T-helper 2 cell treated with Interferon-gamma antibody and Interleukin-4, amounts not matched to agents 100 ng/mL and 5 ng/mL, for 36 hours (primary cell): ENCODE results near the gene METAP1. TPM values are rescaled to one million over a fixed set of nuclear protein-coding genes. Genes with fewer than 3 reads are reported as not detected.
"Not testable (repeated sequence)": the region's sequence is repeated elsewhere in the genome, so short reads cannot be mapped to it uniquely, and the experiment has no call there.

Experiments
- intact Hi-C: fragments of 100-400 bp; cut with micrococcal nuclease; formaldehyde crosslinking; loops from one replicate; pipeline ENCODE4 v1.15.1; 2023
- total RNA-seq: library from RNA; stranded (reverse); gene quantifications from 2 replicates; pipeline ENCODE4 v1.2.3, GENCODE V29; 2022

Gene METAP1
- total RNA-seq, 1 donor from 2014 or later, result 62.0 TPM

DNA sequence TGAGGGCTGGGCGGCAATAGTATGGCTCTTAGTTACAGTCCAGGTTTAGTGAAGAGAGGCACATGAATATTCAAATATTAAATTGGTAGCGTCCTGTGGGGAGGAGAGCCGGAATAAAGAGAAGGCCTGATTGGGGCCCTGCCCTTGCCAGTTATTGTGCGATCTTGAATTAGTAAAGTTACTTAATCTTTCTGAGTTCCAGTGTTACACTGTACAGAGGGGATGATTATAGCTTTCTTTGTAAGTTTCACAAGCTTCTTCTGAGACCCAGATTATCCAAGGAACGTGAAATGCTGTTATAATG, 1.2 kb downstream of the METAP1 start:
- intact Hi-C loops, result loop anchor here (5.0 kb wide), 2 partner anchors 394 to 549 kb away; no protein-coding TSS in a partner anchor

DNA sequence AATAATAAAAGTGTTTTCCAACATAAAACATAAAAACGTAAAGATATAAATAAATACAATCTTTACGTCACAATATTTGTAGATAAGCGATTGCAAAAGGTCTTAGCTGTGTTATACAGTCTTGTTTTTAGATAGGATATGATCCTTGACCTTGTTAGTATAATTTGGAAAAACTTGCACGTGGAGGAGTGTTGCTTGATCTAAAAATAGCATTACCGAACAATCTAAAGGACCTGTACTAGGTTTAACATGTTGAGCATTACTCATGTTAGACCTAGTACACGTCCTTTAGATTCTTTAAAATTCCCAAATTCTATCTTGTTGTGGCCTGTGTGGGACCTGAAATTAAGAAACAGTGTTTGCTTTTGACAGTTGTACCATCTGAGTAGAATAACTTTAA, 1.6 kb downstream of the METAP1 start:
- intact Hi-C loops, result loop anchor here (5.0 kb wide), 2 partner anchors 395 to 550 kb away; no protein-coding TSS in a partner anchor

DNA sequence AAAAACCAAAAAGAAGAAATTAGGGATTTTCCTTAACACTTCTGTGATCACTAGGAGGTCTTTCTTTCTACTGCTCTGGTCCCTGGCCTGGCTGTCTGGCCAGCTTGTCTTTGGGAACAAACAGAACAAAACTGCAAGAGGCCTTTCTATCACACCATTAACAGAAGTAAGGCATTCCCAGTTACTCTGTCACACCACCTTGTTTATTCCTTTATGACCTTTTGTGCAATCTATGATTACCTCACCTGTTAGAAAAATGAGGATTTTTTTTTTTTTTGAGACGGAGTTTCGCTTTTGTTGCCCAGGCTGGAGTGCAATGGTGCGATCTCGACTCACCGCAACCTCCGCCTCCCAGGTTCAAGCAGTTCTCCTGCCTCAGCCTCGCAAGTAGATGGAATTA, 3.0 kb downstream of the METAP1 start:
- intact Hi-C loops, result loop anchor here (5.0 kb wide), 2 partner anchors 396 to 551 kb away; no protein-coding TSS in a partner anchor

DNA sequence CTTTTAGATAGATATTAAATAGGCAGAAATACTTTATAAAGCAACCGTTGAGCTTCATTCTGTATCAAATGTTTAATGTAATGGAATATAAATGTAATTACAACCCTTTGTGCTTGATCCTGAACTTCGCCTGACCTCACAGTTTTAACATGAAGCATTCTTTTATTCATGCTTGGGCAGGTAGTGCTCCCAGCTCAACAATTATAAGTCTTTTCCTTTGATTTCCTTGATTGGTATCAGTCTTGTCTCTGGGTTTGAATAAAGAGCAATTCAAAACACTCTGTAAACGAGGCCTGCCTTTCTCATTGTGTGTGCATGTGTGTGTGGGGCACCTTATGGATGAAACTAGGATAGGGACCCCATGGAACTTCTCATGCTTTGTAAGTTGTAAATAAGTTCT, 6.8 kb downstream of the METAP1 start:
- intact Hi-C loops, result no loop called here

DNA sequence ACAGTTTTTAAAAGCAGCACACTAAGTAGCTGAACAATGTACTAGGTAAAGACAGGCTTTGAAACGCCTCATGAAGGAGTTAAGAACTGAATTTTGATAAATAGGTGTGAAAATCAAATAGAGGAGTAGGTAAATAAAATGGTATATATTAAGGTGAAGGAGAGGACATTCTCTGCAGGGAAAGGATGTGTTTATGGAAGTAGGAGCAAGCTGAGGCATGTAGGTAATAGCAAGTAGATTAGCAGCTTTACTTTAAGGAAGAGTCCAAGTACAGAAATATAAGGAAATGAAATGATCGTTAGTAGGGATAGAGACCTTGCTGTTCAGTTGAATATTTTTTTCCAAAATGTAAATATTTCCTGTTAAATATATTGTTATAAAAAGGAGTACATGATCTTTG, 12.5 kb downstream of the METAP1 start:
- intact Hi-C loops, result no loop called here

DNA sequence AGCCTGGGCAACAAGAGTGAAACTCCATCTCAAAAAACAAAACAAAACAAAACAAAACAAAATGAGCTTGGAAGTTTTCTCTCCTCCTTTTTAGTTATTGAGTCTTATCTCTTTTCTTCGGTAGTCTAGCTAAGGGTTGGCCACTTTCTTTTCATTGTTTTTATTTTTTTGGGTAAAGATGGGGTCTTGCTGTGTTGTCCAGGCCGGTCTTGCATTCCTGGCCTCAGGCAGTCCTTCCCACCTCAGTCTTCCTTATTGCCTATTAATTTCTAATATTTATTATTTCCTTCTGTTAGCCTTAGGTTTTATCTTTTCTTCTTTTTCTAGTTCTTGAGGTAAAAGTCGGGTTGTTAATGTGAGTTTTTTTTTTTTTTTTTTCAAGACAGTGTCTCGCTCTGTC, 16.4 kb downstream of the METAP1 start:
- intact Hi-C loops, result no loop called here

DNA sequence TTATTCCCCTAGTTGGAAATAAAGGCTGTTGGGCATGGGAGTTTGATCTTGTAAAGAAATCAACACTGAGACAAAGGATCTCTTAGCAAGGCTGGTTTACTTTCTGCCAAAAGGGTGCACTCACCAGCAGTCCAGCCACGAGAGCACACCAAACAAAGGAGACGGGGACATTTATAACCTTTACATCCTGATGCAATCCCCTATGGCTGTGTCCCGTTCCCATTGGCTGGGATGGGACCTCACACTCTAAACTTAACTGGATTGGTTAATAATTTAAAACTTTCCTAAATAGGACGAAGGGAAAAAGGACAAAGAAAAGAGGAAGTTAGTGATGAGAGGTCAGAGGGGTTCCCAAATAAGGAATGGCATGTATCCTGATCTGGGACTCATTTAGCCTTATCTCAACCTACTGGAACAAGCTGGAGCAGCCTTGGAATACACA, 17.9 kb downstream of the METAP1 start:
- intact Hi-C loops, result no loop called here

DNA sequence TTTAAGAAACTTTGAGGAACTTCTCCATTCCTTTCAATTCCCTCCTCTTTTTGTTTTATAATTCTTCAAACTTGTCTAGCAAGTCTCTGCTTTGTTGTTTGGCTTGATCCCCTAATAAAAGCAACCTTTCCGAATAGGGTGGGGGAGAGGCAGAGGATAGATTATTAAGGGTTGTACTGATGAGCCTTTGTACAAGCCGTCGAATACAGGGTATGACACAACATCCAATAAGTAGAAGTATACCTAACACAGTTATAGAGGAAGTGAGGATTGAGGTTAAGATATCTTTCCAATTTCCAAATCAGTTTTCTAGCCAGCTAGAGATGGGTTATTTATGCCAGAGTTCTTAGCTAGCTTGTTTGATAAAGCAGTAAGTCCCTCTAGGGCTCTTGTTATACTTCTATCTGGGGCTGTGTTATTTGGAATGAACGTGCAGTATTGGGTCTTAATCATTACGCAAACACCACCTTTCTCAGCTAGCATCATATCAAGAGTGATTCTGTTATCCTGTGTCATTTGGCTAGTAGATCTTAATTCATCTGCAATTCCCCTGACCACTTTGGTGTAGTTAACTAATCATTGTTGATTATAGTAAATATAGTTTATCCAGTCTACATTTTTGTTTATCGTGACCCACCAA, 18.5 kb downstream of the METAP1 start:
- intact Hi-C loops, result no loop called here

DNA sequence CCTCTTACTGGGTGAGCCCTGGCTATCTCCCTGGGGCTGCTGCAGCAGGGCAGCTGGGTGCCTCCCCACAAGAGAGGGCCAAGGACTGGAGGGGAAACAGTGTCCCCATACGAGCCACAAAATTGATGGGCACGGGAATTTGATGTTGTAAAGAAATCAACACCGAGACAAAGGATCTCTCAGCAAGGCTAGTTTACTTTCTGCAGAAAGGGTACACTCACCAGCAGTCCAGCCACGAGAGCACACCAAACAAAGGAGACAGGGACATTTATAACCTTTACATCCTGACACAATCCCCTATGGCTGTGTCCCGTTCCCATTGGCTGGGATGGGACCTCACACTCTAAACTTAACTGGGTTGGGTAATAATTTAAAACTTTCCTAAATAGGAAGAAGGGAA, 25.9 kb downstream of the METAP1 start:
- intact Hi-C loops, result no loop called here

DNA sequence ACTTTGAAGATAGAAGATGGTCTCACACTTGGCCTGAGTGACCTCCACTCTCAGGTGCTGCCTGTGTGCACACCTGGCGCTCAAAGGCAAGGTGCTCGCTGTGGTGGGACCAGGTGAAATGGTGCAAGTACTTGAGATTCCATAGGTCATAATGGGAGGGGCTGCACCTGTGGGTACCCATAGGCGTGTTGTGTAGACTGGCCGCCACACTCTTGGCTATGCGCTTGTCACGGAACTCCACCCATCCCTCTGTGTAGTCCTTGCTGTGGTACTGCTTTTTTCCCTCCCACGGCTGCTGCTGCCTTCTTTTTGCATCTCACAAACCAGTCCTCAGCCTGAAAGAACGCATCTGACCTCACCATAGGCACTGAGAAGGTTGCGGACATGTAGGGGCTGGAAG, 27.0 kb downstream of the METAP1 start:
- intact Hi-C loops, result no loop called here

DNA sequence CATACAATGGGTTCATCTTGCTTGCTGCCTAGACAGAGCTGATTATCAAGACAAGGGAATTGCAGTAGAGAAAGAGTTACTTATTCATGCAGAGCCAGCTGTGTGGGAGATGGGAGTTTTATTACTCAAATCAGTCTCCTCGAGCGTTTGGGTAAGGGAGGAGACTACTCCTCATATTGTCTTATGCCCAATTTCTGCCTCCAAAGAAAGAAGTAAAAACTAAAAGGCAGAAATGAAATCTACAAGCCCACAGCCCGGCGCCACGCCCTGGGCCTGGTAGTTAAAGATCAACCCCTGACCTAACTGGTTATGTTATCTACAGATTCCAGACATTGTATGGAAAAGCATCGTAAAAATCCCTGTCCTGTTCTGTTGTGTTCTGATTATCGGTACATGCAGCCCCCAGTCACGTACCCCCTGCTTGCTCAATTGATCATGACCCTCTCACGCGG, 28.3 kb downstream of the METAP1 start:
- intact Hi-C loops, result not testable (repeated sequence)

DNA sequence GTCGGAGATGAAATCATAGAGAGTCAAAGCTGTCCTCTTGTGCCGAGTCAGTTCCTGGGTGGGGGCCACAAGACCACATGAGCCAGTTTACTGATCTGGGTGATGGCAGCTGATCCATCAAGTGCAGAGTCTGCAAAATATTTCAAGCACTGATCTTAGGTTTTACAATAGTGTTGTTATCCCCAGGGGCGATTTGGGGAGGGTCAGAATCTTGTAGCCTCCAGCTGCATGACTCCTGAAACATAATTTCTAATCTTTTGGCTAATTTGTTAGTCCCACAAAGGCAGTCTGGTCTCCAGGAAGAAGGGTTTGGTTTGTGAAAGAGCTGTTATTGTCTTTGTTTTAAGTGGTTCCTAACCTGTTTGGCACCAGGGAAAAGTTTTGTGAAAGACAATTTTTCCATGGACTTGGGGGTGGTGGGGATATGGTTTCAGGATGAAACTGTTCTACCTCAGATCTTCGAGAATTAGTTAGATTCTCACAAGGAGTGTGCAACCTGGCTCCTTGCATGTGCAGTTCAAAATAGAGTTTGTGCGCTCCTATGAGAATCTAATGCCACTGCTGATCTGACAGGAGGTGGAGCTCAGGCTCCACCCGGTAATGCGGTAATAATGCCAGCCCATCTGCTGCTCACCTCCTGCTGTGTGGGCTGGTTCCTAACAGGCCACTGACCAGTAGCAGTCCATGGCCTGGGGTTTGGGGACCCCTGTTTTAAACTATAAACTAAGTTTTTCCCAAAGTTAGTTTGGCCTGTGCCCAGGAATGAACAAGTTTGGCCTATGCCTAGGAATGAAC, 29.2 kb downstream of the METAP1 start:
- intact Hi-C loops, result no loop called here

DNA sequence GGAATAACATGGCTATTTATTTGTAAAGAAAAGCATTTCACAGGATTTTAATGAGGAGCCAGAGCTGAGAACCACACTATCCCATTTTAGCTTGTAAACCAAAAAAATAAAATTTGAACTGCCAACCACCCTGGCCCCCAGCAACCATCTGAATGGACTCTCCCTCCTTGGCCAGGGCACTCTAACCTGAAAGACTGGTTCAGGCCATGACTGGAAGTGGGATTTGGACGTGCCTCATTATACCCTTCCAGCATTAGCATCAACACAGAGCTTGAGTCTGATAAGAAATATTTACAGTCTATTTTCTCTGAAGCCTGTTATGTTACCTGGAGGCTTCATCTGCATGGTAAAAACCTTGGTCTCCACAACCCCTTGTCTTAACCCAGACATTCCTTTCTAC, 30.0 kb downstream of the METAP1 start:
- intact Hi-C loops, result no loop called here

DNA sequence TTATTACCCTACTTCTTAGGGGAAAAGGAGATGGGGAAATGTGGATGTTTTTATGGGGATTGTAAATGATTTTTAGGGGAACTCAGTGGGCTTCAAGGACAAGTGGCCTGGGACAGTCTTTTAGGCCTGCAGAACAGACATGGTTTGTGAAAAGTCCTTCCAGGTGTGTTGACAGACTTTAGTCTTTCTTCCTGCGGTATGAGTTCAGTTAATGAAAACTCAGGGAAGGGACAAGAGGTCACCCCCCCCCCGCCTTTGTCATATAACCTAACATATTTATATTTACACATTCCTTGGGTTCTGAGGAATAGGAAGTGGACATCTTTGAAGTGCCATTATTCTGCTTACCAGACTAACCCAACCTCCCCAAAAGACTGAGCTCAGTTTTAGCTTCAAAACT, 31.8 kb downstream of the METAP1 start:
- intact Hi-C loops, result no loop called here

DNA sequence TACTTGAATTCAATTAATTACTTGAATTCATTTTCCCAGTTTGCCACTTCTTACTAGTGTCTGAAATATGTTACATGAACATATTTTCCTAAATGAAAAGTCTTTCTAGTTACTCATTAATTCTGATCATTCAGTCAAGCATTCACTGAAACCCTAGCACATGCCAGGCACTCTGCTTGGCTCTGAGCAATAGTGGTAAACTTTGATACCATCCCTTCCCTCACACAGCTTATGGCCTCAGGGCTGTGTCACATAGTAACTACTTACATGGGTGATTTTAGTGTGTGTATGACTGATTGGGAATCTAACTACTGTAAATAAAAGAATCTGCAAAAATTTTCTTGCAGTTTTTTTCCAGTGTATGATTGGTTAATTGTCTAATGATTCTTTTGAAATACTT, 32.7 kb downstream of the METAP1 start:
- intact Hi-C loops, result no loop called here

DNA sequence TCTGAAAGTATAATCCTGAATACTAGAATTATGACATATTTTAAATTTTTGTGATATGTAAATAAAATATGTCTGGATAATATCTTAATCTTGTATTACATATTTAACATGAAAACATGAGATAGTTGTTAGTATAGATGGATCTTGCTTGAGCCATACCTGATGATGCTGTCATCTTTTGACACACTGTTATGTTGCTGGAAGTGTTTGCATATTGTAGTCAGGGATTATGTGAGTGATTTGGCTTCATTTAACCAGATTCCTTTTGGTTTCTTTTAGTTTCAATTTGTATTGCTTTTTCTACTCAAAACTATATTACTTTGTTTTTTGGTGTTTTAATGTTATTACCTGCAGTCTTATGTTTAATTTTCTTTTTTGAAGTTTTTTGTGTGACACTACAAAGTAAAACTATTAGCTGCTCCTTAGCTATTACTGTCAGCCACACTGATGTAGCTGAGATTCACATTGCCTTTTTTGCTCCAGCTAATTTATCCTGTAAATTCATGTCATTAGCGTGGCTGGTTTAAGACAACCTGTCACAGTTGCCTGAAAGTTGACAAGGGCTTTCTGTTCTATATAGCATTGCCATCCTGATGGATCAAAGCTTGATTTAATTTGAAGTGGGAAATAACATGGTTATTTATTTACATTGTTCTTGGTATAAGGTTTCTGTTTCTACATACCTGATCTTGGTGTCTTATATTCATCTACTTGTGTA, 33.7 kb downstream of the METAP1 start:
- intact Hi-C loops, result no loop called here

DNA sequence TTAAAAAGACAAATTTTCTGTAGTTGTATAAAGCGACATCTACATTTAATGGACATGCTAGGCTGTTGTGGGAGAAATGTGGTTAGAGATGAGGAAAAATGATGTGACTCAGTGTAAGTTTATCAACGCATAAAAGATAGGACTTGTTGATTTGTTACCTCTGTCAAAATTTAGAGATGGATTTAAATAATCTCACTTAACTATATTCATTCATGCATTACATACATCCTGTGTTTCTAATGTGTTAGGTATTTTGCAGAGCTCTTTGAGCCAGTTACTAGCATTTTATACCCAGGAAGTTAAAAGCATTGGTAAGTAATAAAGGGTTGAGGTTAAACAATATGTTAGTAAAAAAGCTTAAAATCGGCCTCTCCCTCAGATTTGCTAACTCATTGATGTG, 34.3 kb downstream of the METAP1 start:
- intact Hi-C loops, result no loop called here

DNA sequence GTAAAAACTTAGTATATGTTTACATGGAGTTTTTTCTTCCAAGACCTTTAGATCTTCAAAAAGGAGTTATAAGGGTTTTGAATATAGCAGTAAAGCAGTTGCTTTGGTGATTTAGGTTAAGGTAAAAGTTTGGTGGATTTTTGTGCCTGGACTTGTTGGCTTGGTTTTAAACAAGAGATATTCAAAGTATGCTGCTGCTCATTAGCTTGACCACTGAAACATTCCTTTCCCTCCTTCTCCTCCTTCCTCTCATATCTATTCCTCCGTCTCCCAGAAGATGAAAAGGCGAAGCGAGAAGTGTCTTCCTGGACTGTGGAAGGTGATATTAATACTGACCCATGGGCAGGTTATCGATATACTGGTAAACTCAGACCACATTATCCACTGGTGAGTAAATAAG, 38.4 kb downstream of the METAP1 start:
- intact Hi-C loops, result no loop called here

DNA sequence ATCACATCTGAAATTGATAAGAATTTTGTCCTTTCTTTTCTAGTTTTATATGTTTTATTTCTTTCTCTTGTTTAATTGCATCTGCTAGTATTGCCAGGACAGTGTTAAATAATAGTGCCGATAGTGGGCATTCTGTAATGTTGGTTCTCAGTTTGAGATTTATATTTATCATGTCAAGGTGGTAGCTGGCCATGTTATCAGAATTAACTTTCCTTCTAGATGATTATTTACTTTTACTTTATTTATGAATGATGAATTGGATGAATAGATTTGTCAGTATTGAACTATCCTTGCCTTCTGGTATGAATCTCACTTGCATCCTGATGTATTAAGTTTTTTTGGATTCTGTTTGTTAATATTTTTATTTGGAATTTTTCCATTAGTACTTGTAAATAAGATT, 42.7 kb downstream of the METAP1 start:
- intact Hi-C loops, result no loop called here

DNA sequence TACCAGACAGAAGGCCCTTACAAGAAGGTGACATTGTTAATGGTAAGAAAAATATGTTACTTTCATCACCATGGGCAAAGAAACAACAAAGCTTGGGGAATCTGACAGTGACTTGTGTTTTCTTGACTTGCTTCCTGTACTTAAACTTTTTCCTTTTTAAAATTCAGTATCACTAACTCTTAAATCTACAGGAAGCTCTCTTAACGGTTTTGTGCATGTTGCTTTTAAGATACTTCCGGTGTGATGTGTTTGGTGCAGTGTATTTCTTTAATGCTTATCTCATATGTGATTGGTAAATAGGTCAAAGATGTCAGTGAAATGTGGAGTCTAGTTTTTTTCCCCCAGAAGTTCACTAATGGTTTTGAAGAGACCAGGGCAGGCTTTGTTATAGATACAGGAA, 47.8 kb downstream of the METAP1 start:
- intact Hi-C loops, result loop anchor here (1.0 to 5.0 kb wide), 3 partner anchors 13 to 116 kb away; partner anchors contain the start of genes EIF4E and METAP1

DNA sequence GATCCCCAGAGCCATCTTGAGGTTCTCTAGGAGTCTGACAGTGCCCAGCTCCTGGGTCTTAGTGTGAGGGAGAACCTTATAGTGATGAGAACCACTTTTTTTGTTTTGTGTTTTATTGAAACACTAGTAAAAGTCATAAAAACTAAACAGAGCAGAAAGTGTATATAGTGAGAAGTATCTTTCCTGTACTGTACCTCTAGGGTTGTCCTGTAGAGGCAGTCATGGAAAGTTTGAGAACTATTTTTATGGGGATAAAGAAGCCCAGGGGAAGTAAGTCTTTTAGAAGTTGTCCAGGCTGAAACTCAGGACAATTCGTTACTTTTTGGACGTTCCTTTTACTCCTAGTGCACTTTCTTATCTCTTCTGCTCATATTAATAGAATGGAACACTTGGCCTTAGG, 52.2 kb downstream of the METAP1 start:
- intact Hi-C loops, result no loop called here

DNA sequence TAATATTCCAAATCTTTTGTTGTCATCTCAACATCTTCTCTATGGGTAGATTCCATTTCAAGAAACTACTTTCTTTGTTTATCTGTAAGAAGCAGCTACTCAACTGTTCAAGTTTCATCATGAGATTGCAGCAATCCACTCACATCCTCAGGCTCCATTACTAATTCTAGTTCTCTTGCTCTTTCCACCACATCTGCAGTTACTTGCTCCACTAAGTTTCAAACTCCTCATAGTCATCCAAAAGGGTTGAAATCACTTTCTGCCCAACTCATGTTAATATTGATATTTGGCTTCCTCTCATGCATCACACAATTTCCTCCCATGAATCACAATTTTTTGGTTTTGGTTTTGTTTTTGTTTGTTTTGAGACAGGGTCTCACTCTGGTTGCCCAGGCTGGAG, 57.4 kb downstream of the METAP1 start:
- intact Hi-C loops, result no loop called here
